Mucosa of gallbladder (tissue), 1 donor: ENCODE measurements around the gene EIF3F. TPM values are rescaled to one million over a fixed set of nuclear protein-coding genes. Genes with fewer than 3 reads are reported as not detected.
A peak's percentile ranks its signal among the peaks of the same experiment; 100 is the strongest.

ENCODE experiments used
- DNase-seq: peaks from one replicate; pipeline ENCODE4 v3.0.0-alpha.2; 2020; ENCODE audit warnings: low spot score
- total RNA-seq: library from RNA; stranded (reverse); gene quantifications from one replicate; pipeline ENCODE4 v1.2.1, GENCODE V29; 2021
- donor health status: DM: no; HTN: no; CAD: no.

Gene EIF3F, protein sequence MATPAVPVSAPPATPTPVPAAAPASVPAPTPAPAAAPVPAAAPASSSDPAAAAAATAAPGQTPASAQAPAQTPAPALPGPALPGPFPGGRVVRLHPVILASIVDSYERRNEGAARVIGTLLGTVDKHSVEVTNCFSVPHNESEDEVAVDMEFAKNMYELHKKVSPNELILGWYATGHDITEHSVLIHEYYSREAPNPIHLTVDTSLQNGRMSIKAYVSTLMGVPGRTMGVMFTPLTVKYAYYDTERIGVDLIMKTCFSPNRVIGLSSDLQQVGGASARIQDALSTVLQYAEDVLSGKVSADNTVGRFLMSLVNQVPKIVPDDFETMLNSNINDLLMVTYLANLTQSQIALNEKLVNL
- 251 TPM for total RNA-seq

DNA sequence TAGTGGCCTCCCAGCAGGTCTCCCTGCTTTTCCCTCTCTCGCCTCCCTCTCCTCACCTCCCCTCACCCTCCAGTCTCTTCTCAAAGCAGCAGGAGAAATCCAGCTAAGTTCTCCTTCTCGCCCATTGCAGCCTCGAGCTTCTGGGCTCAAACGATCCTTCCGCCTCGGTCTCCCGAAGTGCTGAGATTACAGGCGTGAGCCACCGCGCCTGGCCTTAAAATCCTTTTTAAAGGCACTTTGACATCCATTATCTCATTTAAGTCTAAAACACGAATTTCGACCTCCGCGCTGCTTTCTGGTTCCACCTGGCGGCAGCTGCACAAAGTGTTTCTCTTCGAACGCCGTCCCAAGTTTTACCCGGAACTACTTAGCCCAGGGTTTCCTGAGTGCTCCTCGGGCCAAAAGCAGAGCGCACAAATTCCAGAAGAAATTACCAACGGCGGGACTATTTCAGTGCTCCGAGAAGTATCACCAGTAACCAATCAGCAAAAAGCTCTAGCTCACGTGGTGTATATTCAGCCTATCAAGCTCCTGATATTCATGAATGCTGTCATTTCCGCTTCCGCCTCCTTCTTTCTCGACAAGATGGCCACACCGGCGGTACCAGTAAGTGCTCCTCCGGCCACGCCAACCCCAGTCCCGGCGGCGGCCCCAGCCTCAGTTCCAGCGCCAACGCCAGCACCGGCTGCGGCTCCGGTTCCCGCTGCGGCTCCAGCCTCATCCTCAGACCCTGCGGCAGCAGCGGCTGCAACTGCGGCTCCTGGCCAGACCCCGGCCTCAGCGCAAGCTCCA is at the start of gene EIF3F:
EIF3F (plus strand) TSS at position 570 of the 792 bp plus-strand sequence; CDS start at position 586, 16 bp downstream.
- peak; percentile 98 for DNase-seq

DNA sequence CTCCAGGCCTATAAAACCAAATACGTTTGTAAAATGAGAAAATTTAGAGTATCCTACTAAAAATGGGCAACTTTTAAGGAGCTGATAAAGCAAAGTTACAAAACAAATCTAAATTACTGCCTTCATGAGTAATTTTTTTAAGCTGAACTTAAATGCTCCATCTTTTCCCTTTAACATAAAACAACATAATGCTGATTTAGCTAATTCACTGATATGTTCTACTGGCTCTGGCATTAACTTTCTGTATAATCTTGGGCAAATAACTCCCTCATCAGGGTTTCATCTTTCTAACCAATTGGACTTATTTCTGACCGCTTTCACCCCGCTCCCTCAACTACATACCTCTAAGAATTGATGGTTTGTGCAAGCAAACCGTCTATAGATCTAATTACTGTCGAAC is 46.0 kb upstream of the EIF3F start:
- no peak for DNase-seq

DNA sequence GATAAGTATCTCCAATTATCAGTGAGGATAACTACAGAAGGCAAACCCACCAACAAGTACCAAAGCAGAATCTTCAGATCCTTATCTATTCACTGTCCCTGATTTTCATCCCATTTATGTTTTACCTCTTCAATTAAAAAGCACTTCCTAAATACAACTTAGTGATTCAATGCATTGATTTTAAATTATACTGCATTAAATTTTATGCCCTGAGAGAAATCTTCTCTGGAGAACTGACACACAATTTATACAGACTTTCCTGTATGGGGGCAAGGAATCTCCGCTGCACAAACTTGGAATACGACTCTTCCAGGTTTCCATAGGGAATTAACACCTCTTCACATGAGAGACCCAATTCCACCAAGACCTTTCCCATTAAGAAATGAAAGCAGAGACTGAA is 45.5 kb upstream of the EIF3F start, which contains the start of gene OR10A3:
OR10A3 (minus strand) TSS at position 101 of the 400 bp plus-strand sequence. CDS start 2,188 bp downstream, outside the sequence.
- no peak for DNase-seq

DNA sequence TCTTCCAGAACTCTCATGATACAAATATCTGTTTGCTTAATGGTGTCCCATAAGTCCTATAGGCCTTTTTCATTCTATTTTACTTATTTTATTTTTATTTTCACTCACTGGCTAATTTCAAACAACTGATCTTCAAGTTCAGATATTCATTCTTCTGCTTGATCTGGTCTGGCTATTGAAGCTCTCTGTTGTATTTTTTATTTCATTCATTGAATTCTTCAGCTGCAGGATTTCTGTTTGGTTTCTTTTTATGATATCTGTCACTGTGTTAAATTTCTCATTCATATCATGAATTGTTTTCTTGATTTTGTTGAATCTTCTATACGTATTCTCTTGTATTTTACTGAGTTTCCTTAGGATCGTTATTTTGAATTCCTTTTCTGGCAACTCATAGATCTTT is 43.0 kb upstream of the EIF3F start:
- DNase-seq = no peak

DNA sequence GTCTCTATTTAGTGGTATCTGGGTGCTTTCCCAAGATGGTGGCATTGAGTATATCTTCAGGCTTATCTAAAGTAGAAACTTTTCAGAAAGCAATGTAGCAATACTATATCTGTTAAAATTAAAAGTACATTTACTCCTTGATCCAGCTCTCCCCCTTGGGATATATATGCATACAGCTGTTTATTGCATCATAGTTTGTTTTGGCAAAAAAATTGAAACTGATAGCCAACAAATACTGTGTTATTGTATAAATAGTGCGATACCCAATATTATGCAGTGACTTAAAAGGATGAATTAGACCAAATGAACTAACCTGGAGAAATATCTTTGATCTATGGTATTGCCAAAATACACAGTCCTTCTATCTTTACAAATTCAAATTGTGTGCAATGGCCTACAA is 37.2 kb upstream of the EIF3F start:
- DNase-seq = no peak

DNA sequence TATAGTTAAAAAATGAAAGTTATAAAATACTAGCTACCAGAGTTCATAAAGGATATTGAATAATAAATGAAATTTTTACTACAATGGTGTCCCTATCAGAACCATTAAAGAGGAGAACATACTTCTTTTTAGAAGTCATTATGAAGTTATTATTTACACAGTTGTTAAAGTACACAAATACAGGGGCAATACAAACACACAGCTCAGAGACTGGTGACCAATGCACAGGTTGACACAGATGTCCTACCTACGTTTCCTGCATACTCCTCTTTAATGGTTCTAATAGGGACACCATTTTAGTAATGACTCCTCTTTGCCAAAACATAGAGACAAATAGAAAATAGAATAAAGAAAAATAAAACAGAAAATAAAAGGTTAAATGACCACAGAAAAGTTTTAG is 31.9 kb upstream of the EIF3F start:
- DNase-seq = no peak

DNA sequence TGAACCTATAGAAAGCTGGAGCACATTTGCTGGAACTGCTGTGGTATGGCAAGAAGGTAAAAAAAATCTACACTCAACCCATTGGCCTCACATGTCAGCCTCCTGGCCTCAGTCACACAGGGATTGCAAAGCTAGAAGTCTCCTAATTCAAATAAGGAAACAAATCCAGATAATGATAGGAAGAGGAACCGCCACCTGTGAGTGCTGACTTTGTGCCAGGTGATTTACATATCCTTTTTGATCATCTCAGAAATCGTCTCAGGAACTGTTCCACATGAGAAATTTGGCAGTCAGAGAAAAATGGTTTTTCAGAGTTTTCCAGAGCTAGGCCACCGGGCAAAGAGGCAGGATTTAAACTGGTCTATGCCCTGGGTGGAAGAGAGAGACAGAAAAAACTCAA is 22.9 kb upstream of the EIF3F start:
- DNase-seq = no peak

DNA sequence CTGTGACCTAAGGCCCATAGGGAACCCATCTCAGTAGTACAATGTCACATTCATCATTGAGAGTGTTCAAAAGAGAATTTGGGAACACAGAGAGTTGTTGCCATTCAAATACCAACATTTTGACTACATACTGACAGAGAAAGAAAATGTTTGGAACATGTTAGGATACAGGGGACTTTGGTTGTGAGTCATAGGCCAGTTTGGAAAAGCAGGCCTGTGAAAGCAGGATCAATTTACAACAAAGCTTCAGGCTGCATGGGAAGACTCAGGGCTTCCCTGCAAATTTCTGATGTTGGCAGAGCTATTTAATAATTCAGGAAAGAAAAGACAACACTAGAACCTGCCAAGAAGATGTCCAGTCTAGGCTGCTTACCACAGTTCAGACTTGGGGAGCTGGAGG is 22.3 kb upstream of the EIF3F start:
- no peak for DNase-seq

DNA sequence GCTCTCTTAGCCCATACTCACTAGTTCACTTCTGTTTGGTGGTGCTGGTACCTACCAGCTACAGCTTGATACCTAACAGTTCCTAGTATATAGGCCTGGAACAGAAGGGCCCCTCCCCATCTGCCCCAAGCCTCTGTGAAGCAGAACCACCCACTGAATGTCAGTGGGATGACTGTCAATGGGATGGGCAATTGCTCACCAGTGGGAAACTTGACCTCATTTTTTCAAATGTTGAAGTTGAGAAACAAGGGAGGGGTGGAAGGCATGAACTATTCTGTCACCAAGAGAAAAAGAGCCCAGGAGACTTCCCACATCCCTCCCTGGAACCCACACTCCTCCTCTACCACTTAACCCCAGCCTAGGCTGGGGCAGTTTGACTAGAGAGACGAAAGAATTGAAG is 21.8 kb upstream of the EIF3F start, which contains the start of gene NLRP10:
NLRP10 (minus strand) TSS at position 62 of the 400 bp plus-strand sequence. CDS start 1,952 bp downstream, outside the sequence.
- DNase-seq = no peak

DNA sequence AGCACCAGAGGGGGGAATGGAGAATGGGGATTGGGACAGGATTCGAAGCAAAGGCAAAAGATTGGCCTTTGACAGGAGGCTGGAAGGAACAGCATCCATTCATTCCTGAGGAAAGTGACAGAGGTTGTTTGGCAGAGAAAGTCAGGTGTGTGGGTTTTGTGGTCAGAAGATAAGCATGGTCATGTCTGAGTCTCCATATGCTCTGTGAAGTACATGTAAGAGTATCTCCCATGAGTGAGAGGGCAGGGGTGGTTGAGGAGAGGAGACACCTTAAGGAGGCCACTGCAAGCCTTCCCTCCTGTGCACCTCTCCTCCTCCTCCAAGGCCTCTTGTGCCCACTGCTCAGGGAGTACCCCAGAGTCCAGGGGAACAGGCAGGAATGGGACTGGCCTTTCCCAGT is 20.0 kb upstream of the EIF3F start:
- DNase-seq = no peak

DNA sequence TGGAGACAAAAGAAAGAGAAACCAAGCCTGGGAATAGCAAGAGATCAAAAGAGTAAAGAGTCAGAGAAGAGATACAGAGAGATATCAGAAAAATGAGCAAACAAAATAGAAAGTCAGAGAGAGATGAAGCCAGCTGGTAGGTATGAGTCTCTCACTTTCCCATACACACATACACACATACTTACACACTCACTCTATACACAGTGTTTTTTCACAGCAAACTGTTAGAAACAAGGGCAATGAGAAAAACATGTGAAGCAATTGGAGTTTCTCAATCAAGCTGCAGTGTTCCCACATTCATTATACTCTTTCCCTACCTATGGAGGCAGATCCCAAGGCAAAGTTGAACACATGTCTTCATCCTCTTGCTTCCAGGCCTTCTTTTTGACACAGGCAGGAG is 19.3 kb upstream of the EIF3F start:
- no peak for DNase-seq

DNA sequence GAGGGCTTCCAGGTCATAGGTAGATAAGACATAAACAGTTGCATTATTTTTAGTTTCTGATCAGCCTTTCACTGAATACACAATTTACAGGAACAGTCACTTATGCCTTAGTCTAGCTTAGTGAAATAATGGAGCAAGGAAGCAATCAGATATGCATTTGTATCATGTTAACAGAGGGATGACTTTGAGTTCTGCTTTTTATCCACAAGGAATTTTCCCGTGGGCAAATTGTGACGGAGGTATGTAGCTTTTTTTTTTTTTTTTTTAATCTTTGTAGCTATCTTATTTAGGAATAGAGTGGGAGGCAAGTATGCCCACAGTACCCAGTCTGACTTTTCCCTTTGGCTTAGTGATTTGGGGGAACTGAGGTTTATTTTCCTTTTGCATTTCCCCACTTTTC is 18.5 kb upstream of the EIF3F start:
- no peak for DNase-seq

DNA sequence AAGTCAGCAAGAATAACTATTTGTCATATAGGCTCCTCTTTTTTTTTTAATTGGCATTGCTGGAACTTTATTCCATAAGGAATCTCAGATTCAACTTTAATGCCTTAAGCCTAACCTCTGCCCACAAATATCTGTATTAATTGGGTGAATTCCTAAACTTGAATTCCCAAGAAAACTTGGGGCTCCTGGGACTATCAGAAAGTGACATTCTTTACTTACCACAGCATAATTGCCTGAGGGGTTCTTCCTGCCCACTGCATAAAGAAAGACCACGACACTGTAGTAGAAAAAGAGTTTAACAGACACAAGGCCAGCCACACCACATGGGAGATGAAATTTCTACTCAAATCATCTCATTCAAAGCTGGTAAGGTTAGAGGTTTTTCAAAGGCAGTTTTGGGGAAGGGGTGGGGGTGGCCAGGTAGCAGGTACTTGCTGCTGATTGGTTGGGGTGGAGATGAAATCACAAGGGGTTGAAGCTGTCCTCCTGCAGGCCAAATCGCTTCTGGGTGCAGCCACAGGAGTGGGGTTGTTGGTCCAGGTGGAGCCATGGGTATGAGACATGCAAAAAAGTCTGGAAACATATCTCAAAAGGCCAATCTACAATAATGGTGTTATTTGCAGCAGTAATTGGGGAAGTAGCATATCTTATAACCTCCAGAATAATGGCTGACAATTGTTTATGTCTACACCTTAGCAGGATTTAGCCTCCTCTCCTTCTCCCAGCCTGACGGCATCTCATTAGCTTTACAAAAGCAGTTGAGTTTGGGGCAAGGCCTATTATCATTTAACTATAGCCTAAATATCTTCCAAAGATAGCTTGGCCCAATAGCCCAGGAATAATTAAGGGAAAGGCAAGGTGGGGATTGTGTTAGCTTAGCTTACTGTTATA is 17.1 kb upstream of the EIF3F start:
- DNase-seq = no peak

DNA sequence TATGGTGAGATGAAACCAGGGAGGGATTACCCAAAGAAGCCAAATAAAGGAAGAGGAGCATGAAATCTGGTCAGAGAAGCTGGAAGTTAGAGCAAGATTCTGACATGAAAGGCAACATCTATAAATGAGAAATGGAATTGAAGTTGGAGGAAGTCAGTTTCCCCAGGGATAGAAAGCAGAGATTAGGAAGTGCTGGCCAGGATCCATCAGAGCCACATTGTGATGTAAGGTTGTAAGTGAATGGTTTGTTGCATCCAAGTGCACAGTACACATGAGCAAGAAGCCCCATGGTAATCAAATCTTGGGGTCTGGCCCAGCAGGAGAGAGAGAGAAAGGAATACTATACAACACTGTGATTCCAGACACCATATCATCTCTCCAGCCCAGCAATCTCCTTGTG is 15.3 kb upstream of the EIF3F start:
- DNase-seq = no peak

DNA sequence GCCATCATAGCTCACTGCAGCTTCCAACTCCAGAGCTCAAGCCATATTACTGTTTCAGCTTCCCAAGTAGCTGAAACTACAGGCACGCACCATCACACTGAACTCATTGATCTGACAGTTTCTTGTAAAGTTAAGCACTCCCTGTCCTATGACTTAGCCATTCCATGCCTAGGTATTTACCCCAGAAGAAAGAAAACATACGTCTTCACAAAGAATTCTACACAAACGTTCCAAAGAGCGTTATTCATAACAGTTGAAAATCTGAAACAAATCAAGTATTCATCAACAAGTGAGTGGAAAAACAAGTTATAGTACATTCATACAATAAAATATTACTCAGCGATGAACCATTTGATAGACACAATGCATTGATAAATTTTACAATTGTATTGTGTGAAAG is 14.1 kb upstream of the EIF3F start:
- no peak for DNase-seq

DNA sequence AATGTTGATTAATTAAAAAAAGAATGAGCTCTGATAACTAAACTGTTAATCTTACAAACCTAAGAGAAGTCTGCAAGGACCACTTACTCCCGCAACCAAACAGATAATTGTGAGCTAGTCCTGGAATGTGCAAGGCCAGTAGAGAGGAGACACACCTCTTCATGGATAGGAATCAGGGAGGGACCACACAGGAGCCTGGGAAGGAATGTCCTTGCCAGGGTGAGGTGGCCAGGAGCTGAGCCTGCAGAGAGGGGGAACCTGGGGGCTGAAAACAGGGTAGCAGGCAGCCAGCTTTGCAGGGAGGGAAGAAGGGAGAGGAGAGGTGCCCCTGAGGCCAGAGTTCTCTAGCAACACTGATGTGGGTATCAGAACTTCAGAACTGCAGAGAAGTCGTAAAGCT is 12.5 kb upstream of the EIF3F start:
- no peak for DNase-seq

DNA sequence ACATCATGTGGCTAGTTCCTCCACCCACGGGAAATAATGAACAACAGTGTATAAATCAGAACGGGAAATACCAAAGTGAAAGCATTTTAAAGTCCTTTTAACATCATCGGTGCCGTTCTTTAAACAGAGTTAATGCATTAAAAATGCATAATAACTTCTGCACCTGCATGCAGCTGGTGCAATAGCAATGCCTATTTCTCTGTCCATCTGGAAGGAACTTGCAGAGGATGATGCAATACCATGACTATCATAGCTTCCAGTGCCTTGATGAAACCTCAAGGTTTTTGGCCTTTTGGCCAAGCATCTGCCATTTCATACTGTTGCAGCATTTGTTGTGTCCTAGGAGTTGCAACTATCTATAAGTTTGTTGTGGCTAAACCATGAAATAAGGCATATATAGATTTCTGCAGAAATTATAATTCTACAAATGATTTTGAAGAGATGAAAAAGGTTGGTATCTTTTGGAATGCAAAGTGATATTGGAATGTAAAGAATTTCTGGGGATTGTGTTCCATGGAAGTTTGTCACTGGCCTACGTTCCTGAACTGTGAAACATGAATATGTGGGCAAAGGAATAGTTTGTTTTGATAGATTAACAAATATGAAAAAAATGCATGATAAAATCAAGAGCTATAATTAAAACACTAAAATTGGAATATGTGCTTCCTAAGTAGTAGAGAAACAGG is 9.8 kb upstream of the EIF3F start:
- DNase-seq = no peak

DNA sequence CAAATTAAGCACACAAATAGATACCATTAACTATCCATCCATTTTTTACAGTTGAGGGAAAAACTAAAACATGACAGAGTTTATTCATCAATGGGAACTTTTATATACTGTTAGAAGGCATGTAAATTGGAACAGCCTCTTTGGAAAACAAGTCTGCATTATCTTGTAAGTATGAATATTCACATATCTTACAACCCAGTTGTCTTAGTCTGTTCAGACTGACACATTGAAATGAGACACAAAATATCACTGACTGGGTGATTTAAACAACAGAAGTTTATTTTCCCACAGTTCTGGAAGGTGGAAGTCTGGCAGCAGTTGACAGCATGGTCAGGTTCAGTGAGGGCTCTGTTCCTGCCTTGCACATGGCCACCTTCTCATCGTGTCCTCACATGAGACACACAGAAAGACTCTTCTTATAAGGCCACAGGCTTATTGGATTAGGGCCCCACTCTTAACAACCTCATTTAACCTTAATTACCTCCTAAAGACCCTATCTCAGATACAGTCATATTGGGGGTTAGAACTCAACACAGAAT is 5.4 kb upstream of the EIF3F start:
- DNase-seq = no peak

DNA sequence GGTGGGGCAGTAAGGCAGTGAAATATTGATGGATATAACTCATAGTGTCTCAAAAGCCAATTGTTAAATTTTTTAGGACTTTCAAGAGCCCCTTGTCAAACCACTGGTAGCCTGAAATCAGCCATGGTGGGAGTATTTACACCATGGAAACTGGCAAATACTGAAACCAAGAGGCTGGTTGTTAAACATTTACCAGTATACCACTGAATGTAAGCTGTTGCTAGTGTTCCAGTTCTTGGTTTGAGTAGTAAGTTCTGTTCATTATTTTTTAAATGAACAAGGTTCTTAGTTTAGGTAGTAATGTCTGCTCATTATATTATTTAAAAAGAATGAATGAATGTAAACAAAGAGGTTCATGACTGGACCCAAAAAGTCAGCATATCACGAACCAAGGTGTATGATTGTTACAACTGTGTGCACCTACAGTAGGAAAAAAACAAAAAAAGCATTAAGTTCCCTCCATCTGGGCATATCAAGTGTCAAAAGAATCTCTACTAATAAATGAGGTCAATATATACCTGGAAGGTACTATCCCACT is 4.5 kb upstream of the EIF3F start:
- no peak for DNase-seq

DNA sequence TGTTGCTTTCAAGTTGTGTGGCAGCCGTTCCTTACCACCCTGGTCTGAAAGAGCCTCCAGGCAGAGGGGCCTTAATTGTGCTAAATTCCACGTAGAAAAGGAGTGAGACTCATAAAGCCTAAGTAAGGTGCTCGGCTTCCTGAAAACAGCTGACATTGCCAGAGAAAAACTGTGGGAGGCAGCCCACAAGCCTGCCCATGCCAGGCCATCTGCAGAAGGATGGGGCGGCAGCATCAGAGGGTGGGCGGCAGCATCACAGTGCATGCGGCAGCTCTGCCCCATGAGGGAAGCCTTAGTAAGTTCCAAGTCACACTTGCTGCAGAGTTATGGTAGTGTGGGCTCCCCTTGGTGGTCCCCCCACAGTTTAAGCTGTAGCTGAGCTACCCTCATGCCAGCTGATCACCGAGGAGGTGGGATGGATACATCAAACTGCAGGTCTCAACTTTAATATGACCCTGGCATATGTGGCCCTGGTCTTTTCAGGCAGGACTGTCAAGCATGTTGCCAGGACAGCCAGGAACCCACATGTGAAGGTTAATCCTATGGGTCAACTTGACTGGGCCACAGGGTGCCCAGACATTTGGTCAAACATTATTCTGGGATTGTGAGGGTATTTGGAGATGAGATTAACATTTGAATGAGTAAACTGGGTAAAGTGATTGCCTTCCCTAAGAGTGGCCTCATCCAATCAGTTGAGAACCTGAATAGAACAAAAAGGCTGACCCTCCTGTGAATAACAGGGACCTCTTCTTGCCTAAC is 3.1 kb upstream of the EIF3F start:
- no peak for DNase-seq
